Measurements from ENCODE around the gene SCTR. TPM values are rescaled to one million over a fixed set of nuclear protein-coding genes. Genes with fewer than 3 reads are reported as not detected.

SCTR gene
- total RNA-seq, 4 donors from 2014 or later: 0.81 TPM; not detected in 3

GRCh38 chr2:119488245-119489214, 35.8 kb downstream of the SCTR start:
- no peaks in the 10 kb centered on the region for H3K27me3 ChIP-seq
- no peaks in the 10 kb centered on the region for H3K9me3 ChIP-seq
- H3K36me3 ChIP-seq: no peaks in the 10 kb centered on the region
- 83 to 95% methylated on average over 2 to 9 of the region's 24 CpGs for WGBS, 2 donors (ENCODE audit: low coverage in 1 of 2)
- no peak overlapping the region for H3K27ac ChIP-seq
- no peak for TF ChIP-seq POLR2A (IDR thresholded peaks at IDR 0.05)
- TF ChIP-seq POLR2AphosphoS5 (IDR thresholded peaks at IDR 0.05): no peak
- no peak for TF ChIP-seq EP300 (IDR thresholded peaks at IDR 0.05)
- TF ChIP-seq CTCF (IDR thresholded peaks at IDR 0.05): no peak
- H3K4me3 ChIP-seq: no peak overlapping the region
- H3K4me1 ChIP-seq: peaks cover 0 to 17% (median 0%) of the 10 kb centered on the region in 3 donors
- ATAC-seq: no peak

GRCh38 chr2:119487434-119488244, 36.6 kb downstream of the SCTR start:
- H3K36me3 ChIP-seq: no peaks in the 10 kb centered on the region
- no peak for TF ChIP-seq CTCF (IDR thresholded peaks at IDR 0.05)
- H3K9me3 ChIP-seq: no peaks in the 10 kb centered on the region
- peaks cover 0 to 17% (median 0%) of the 10 kb centered on the region in 3 donors for H3K4me1 ChIP-seq
- H3K27ac ChIP-seq: no peak overlapping the region
- no peak overlapping the region for H3K4me3 ChIP-seq
- WGBS, 2 donors (ENCODE audit: low coverage in 1 of 2): 55% methylated on average over 6 of the region's 9 CpGs; no CpG with 5 or more reads in 1 of the 2 donors
- ATAC-seq: no peak
- H3K27me3 ChIP-seq: no peaks in the 10 kb centered on the region

- Histone ChIP-seq H3K36me3 (no peaks in the 10 kb centered on the region), H3K27me3 (no peaks in the 10 kb centered on the region), H3K9me3 (no peaks in the 10 kb centered on the region), H3K27ac (no peak overlapping the region), H3K4me1 (peaks cover 0 to 10% (median 0%) of the 10 kb centered on the region in 3 donors), H3K4me3 (no peak overlapping the region)
- ATAC-seq: no peak
- WGBS, 2 donors (ENCODE audit: low coverage in 1 of 2): 20 to 45% methylated on average over 2 to 6 of the region's 7 CpGs
- TF ChIP-seq EP300 (IDR thresholded peaks at IDR 0.05): no peak
- no peak for TF ChIP-seq CTCF (IDR thresholded peaks at IDR 0.05)
- TF ChIP-seq POLR2AphosphoS5 (IDR thresholded peaks at IDR 0.05): no peak
- TF ChIP-seq POLR2A (IDR thresholded peaks at IDR 0.05): no peak
These were observed 37.4 kb downstream of the SCTR start for GRCh38 chr2:119486886-119487285.

GRCh38 chr2:119486196-119486827, 38.0 kb downstream of the SCTR start:
- no peak overlapping the region for H3K27ac ChIP-seq
- no peak for ATAC-seq
- 88 to 93% methylated on average over 6 to 7 of the region's 10 CpGs for WGBS, 2 donors (ENCODE audit: low coverage in 1 of 2)
- peaks cover 0 to 6% (median 0%) of the 10 kb centered on the region in 3 donors for H3K4me1 ChIP-seq
- no peaks in the 10 kb centered on the region for H3K36me3 ChIP-seq
- no peaks in the 10 kb centered on the region for H3K9me3 ChIP-seq
- no peak overlapping the region for H3K4me3 ChIP-seq
- H3K27me3 ChIP-seq: no peaks in the 10 kb centered on the region
- TF ChIP-seq POLR2A (IDR thresholded peaks at IDR 0.05) (no peak), POLR2AphosphoS5 (IDR thresholded peaks at IDR 0.05) (no peak), CTCF (IDR thresholded peaks at IDR 0.05) (no peak), EP300 (IDR thresholded peaks at IDR 0.05) (no peak)
